Motor neuron (in vitro differentiated cells): ENCODE data around the gene PLD4. TPM values are rescaled to one million over a fixed set of nuclear protein-coding genes. Genes with fewer than 3 reads are reported as not detected.

Experiments used
- ATAC-seq, 8 experiments: fragments of 200-7000 bp; cut with Tn5 transposase; replicated peaks in 6 of 8; 2 replicates each; pipeline ENCODE4 v1.8.0; 2021; ENCODE audit warnings: mild to moderate bottlenecking in 8 of 8, moderate library complexity in 8 of 8
- H3K27ac ChIP-seq, 2 donors: fragments of 250-450 bp; sonication (Bioruptor Pico); 2 replicates each; pipeline ENCODE4 v1.9.0; 2021; ENCODE audit warnings: antibody characterized with exemption in 2 of 2, mild to moderate bottlenecking in 2 of 2, moderate library complexity in 1 of 2
- H3K4me1 ChIP-seq, 2 donors: fragments of 250-450 bp; sonication (Bioruptor Pico); replicated peaks in 1 of 2; 2 replicates each; pipeline ENCODE4 v1.6.1; 2021; ENCODE audit warnings: antibody characterized with exemption in 2 of 2, mild to moderate bottlenecking in 2 of 2, moderate library complexity in 1 of 2
- H3K4me3 ChIP-seq, 5 donors: fragments of 250-450 bp; sonication (Bioruptor Pico); 2 replicates each; pipeline ENCODE4 v1.9.0; 2021; ENCODE audit warnings: antibody characterized with exemption in 5 of 5, mild to moderate bottlenecking in 5 of 5, moderate library complexity in 4 of 5
- WGBS, 10 experiments: fragments of 450-650 bp; shearing (Covaris generic); methylation state at CpG; one replicate each; pipeline ENCODE4 v1.0.0; 2022; 5-methylcytosine and 5-hydroxymethylcytosine counted together
- in situ Hi-C, 9 experiments: fragments of 400-800 bp; cut with MboI; loops; one replicate each; pipeline ENCODE4 v1.15.0; 2021; ENCODE audit warnings: low sequenced_read_pairs in 9 of 9, low pct_unique_long_range_greater_than_20kb in 2 of 9; ENCODE audit not compliant: unreplicated experiment in 9 of 9
- total RNA-seq, 8 experiments: library from RNA; unstranded; fragments of 300-600 nt; gene quantifications; 2 replicates each; pipeline versions ENCODE4 v1.2.3 to v1.2.4, GENCODE V29; 2022

PLD4 gene
- total RNA-seq, 8 experiments from 2014 or later: 0.09 to 1.1 (median 0.41) TPM

DNA sequence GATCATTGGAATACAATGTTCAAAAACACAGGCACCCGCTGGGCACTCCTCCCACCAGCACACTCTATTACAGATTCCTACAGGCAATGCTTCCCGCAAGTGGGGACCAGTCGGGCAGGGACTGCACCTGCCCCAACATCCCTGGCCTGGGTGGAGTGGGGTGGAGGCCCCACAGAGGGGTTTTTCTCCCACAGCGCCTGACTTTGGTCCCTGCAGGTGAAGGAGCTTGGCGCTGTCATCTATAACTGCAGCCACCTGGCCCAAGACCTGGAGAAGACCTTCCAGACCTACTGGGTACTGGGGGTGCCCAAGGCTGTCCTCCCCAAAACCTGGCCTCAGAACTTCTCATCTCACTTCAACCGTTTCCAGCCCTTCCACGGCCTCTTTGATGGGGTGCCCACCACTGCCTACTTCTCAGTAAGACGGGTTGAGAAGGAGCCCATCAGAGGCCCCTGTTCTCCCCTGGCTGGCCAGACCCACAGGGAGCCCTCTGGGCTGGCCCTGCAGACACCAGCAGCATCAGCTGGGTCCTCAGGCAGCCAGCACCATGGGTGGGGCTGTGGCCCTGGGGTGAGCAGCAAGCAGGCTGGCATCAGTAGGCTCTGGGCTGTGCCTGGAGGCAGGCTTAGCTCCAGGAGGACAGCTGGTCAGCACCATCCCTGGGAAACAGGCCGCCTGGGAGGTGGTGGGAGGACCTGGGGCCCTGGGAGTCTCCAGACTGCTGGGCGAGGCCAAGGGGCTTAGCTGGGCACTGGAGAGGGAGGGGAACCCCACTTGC, 6.0 kb downstream of the PLD4 start:
- in situ Hi-C loops: no loop called here
- H3K4me1 ChIP-seq: peaks cover 3 to 5% of the 10 kb centered on the region in 2 donors
- WGBS, 10 experiments: 33 to 88% (median 71%) methylated on average over 1 to 6 of the region's 10 CpGs; no CpG with 5 or more reads in 2 of the 10 experiments

DNA sequence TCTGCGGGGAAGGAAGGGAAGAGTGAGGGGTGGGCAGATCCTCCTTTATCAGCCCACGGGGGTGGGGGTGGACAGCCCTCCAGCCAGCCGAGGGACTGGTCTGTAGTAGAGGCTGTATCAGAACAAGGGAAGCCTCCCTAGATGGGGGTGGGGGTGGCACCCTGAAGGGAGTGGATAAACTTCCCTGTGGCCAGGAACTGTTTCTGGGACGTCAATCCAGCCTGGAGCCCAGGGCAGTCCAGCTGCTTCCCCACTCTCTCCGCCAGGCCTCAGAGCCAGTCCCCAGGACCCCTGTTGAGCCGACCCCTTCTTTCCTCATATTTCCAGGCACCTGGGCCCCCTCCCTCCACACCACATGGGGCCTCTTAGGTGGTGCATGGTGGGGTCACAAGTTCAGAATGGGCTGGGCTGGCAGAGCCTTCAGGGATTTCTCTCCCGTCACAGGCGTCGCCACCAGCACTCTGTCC, 6.7 kb downstream of the PLD4 start:
- H3K4me3 ChIP-seq: no peak overlapping the region

More for the DNA sequence above, 6.0 kb downstream of the PLD4 start:
- ATAC-seq: no peak
- no peak overlapping the region for H3K4me3 ChIP-seq
- no peak overlapping the region for H3K27ac ChIP-seq

DNA sequence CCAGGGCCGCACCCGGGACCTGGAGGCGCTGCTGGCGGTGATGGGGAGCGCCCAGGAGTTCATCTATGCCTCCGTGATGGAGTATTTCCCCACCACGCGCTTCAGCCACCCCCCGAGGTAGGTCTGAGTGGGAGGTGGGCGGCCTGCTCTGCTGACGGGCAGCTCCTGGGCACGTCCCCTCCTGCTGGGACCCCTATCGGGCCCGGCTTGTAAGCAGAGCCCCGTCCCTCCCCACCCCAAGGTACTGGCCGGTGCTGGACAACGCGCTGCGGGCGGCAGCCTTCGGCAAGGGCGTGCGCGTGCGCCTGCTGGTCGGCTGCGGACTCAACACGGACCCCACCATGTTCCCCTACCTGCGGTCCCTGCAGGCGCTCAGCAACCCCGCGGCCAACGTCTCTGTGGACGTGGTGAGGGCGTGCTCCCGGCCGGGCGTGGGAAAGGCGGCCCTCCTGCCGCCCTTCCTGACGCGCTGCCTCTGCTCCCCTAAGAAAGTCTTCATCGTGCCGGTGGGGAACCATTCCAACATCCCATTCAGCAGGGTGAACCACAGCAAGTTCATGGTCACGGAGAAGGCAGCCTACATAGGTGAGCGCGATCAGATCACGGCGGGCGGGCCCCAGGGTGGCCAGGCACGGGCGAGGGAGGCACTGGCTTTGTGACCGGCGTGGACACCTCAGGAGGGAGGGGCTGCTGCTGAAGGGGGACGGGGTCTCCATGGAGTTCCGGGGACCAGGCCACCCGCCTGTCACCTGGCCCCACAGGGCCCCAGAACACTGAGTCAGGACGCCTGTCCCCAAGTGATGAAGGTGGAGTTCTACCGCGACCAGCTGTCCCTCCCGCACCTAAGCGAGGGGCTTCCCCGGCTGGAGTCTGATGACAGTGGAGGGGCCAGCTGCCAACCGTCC, 7.3 kb downstream of the PLD4 start:
- peak in 1 of 8 experiments; percentile 21 for ATAC-seq
- no peak overlapping the region for H3K27ac ChIP-seq

More for the DNA sequence above, 6.7 kb downstream of the PLD4 start:
- WGBS, 10 experiments: 40 to 59% methylated on average over 1 to 5 of the region's 9 CpGs; no CpG with 5 or more reads in 8 of the 10 experiments
- Histone ChIP-seq H3K4me1 (peaks cover 3 to 5% of the 10 kb centered on the region in 2 donors), H3K27ac (no peak overlapping the region)
- in situ Hi-C loops: no loop called here
- no peak for ATAC-seq

DNA sequence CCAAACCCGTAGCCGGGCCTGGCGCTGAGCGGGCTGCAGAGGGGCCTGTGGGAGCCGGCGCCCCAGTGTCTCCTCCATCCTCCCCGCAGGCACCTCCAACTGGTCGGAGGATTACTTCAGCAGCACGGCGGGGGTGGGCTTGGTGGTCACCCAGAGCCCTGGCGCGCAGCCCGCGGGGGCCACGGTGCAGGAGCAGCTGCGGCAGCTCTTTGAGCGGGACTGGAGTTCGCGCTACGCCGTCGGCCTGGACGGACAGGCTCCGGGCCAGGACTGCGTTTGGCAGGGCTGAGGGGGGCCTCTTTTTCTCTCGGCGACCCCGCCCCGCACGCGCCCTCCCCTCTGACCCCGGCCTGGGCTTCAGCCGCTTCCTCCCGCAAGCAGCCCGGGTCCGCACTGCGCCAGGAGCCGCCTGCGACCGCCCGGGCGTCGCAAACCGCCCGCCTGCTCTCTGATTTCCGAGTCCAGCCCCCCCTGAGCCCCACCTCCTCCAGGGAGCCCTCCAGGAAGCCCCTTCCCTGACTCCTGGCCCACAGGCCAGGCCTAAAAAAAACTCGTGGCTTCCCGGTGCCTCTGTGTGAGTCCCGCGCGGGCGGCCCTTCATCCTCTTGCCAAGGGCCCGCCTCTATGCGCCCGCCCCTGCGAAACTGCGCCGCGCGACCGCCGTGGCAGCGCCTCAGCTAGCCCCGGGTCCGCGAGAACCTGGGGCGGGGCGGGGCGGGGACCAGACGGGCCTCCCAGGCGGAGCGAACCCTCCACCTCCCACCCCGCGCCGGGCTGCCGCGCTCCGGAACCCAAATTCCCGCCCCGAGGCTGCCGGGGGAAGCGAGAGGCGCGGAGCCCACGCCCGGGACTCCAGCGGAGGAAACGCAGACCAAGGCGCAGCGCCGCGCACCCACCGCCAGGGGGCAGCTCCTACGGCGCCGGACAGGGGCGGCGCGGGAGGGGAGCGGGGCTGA, 8.3 kb downstream of the PLD4 start:
- in situ Hi-C loops: no loop called here
- peaks cover 3 to 5% of the 10 kb centered on the region in 2 donors for H3K4me1 ChIP-seq
- WGBS, 10 experiments: 5 to 80% methylated on average over 3 to 4 of the region's 100 CpGs; no CpG with 5 or more reads in 8 of the 10 experiments
- peak; percentile 75 to 96 (median 78) for ATAC-seq
- H3K27ac ChIP-seq: no peak overlapping the region
- H3K4me3 ChIP-seq: peak overlapping the region; percentile 27 to 46 (median 41)

More for the DNA sequence above, 7.3 kb downstream of the PLD4 start:
- 0 to 80% (median 3%) methylated on average over 2 to 3 of the region's 64 CpGs; no CpG with 5 or more reads in 6 of the 10 experiments for WGBS, 10 experiments
- Histone ChIP-seq H3K4me3 (peak overlapping the region in 3 of 5 donors; percentile 1 to 44 (median 41)), H3K4me1 (peaks cover 3 to 5% of the 10 kb centered on the region in 2 donors)
- in situ Hi-C loops: no loop called here

DNA sequence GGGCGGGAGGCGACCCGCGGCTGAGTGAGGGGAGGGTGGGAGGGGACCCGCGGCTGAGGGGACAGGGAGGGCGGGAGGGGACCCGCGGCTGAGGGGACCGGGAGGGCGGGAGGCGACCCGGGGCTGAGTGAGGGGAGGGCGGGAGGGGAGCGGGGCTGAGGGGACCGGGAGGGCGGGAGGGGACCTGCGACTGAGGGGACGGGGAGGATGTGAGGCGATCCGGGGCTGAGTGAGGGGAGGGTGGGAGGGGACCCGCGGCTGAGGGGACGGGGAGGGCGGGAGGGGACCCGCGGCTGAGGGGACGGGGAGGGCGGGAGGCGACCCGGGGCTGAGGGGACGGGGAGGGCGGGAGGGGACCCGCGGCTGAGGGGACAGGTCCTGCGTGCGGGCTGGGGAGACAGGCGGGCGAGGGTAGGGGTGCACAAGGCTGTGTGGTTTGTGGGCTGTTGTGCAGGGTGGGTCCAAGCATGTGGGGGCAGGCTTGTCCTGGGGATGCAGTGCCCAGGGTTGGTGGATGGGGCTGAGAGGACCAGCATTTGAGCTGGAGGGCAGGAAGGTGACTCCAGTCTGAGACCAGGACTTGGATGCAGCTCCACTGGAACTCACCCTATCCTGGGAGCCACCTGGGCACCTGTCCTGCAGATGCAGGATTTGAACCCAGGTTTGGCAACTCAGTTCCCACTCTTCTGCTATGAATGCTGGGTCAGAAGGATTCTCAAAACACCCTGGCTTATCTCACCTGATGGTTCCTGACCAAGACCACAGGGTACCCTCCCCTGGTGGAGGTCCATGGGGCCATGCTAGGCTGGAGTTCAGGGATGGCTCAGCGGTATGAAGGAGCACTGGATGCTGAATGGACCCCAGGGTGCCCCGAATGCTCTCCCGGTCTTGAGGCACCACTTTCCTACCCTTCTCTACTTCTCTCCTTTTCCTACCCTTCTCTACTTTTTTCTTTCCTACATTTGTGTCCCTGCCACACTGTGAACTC, 9.4 kb downstream of the PLD4 start:
- Histone ChIP-seq H3K4me3 (peak overlapping the region in 3 of 5 donors; percentile 13 to 33 (median 27)), H3K27ac (no peak overlapping the region), H3K4me1 (peaks cover 3 to 5% of the 10 kb centered on the region in 2 donors)
- ATAC-seq: peak in 5 of 8 experiments; percentile 51 to 60 (median 59)
- in situ Hi-C loops: no loop called here
- WGBS, 10 experiments: 20 to 72% (median 53%) methylated on average over 1 to 3 of the region's 42 CpGs; no CpG with 5 or more reads in 4 of the 10 experiments

DNA sequence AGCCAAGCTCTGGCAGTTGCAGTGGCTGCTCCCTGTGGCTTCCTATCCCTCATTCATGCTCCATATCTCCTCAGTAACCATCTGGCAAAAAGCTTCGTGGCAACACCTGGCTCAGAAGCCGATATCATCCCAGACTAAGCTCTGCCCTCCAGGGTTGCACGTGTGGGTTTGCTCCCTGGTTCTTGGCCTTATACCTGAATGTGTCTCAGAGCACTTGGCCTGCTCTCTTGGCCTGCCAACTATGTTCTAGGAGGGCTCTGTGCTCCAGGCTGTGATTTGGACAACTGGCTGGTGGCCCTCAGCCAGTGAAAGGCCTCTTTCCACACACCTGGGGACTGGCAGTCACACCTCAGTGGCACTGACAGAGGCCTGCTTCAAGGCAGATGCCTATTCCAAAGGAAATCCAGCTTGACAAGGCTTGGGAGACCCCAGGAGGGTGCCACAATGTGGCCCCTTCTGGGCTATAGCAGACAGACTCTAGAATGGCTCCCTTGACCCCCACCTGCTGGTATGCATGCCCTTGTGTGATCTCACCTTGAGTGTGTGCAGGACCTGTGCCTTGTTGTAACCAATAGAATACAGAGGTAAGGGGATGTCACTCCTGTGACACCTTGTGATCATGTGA, 10.5 kb downstream of the PLD4 start:
- WGBS, 10 experiments: 0 to 80% (median 47%) methylated on average over 1 to 2 of the region's 3 CpGs; no CpG with 5 or more reads in 4 of the 10 experiments
- ATAC-seq: no peak
- Histone ChIP-seq H3K4me3 (no peak overlapping the region), H3K27ac (no peak overlapping the region), H3K4me1 (peaks cover 3 to 5% of the 10 kb centered on the region in 2 donors)
- in situ Hi-C loops: no loop called here

DNA sequence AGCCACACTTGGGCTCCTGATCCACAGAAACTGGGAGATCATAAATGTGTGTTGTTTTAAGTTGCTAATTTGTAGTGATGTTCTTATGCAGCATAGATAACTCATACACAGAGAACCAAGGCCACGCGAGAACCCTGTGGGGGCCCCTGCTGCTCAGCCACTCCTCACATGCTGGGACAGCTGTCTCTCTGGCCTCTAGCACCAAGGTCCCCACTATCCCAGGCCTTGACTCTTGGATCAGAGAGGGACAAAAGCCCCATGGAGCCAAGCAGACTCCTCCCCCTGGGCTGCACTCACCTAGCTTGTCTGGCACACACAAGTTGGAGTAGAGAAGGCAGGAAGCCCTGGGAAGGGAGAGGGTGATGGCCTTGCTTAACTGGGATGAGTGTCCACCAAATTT, 11.3 kb downstream of the PLD4 start:
- Histone ChIP-seq H3K4me1 (peaks cover 3 to 5% of the 10 kb centered on the region in 2 donors), H3K27ac (no peak overlapping the region), H3K4me3 (no peak overlapping the region)
- ATAC-seq: no peak
- in situ Hi-C loops: no loop called here
- WGBS, 10 experiments: 0 to 25% methylated on average over 1 to 2 of the region's 2 CpGs; no CpG with 5 or more reads in 8 of the 10 experiments

DNA sequence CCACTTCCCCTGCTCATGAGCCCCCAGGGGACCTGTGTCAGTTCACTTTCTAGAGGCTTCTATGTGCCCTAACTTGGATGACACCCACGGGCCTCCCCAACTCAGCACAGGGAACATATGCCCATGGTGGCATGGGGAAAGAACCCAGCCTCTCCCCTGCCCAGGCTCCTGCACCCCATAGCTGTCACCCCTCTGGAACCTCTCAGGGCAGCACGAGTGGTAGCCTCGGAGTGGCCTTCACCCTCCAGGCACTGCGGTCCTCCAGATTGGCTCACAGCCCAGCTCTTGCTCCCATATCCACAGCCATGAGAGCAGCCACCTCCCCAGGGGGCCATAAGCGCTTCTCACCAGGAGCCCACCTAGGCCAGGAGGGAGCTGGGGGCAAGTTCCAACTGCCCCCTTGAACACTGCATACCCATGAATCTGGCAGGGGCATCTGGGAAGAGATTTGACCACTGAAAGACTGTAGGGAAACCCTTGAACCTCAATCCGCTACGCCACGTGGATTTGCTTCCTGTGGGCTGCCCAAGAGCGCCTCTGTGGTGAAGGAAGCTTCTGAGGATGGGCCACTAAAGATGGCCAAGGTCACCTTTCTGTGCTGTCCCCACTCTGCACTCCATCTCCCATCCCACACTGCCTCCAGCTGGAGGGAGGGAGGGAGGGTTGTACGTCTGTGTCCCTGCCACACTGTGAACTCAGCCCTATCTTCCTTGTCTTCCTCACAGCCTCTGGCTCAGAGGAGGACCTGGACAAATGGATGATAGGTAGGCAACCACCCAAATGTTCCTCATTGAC, 11.9 kb downstream of the PLD4 start:
- Histone ChIP-seq H3K4me3 (no peak overlapping the region), H3K27ac (no peak overlapping the region), H3K4me1 (peaks cover 3 to 5% of the 10 kb centered on the region in 2 donors)
- in situ Hi-C loops: no loop called here
- 63% methylated on average over 6 of the region's 10 CpGs; no CpG with 5 or more reads in 9 of the 10 experiments for WGBS, 10 experiments
- no peak for ATAC-seq

DNA sequence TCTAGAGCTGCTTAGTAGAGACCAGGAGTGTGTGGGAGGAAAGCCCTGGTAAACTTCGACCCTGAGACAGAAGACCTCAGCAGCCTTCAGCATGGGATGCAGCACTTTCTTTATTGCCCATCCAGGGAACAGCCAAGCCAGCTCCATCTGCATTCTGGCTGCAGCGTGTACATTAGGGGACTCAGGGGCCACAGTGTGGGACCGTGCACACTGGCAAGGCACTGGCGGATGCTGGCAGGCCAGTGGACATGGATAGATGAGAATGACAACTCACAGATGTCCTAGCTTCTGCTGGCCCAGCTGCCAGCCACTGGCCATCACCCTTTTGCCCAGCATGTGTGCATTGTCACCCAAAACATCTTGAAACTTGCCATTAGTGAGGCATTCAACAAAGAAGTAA, 12.5 kb downstream of the PLD4 start:
- no peak overlapping the region for H3K4me3 ChIP-seq
- H3K4me1 ChIP-seq: peaks cover 0 to 5% of the 10 kb centered on the region in 2 donors
- 72 to 92% (median 73%) methylated on average over 2 to 4 of the region's 4 CpGs; no CpG with 5 or more reads in 7 of the 10 experiments for WGBS, 10 experiments
- in situ Hi-C loops: no loop called here
- ATAC-seq: no peak
- H3K27ac ChIP-seq: no peak overlapping the region

DNA sequence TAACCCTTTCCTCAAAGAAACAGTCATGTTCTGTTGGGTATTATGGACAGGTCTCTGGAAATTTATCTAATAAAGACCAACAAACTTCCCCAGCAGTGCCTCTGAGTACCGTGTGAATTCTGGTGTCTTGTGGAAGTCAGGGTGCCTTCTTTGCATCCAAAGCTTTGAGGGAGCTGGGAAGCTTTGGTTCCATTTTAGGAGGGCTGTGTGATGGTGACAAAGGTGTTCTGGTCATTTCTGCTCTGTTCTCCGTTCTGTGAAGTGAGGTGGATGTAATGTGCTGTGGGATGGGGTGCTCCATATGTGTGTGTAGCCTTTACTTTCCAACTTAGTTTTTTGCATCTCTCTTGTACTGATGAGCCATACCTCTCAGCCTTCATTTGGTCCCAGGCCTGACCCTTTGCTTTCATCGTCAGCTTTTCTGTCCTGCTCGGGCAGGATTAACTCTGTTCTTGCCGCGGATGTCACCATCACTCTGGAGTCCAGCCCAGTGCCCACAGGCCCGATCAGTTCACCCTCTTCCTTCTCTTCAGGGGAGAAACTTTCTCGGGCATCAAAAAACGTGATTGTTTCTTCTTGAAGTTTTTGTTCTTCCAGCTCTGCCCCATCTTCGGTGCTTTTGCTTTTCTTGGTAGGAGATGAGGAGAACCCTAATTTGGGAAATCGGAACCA, 13.2 kb downstream of the PLD4 start:
- no peak for ATAC-seq
- peaks cover 0 to 5% of the 10 kb centered on the region in 2 donors for H3K4me1 ChIP-seq

More for the DNA sequence above, 13.2 kb downstream of the PLD4 start:
- H3K27ac ChIP-seq: no peak overlapping the region
- in situ Hi-C loops: no loop called here
- 17 to 100% (median 59%) methylated on average over 1 to 11 of the region's 11 CpGs for WGBS, 10 experiments
- H3K4me3 ChIP-seq: no peak overlapping the region
